B cell (primary cell): ENCODE results near the gene GABRD. TPM values are rescaled to one million over a fixed set of nuclear protein-coding genes. Genes with fewer than 3 reads are reported as not detected.

Experiments
- ATAC-seq: fragments of 200-7000 bp; cut with Tn5 transposase; one replicate; pipeline ENCODE4 v1.10.0; 2021; ENCODE audit warnings: low read depth, mild to moderate bottlenecking, moderate number of reproducible peaks, moderate library complexity
- CTCF ChIA-PET: fragments of 350-600 bp; sonication (Branson Sonifier 250); formaldehyde crosslinking; loops from one replicate; lab custom pipeline; 2021; ENCODE audit warnings: antibody characterized with exemption, inconsistent platforms; lab: Charles Lee
- POLR2A ChIA-PET: fragments of 350-600 bp; sonication (Branson Sonifier 250); formaldehyde crosslinking; loops from one replicate; lab custom pipeline; 2021; ENCODE audit warnings: antibody characterized with exemption; lab: Charles Lee
- DNase-seq: peaks from one replicate; pipeline ENCODE4 v3.0.0; 2013
- H2AFZ ChIP-seq: 2 replicates; pipeline ENCODE4 v1.6.1; 2012; ENCODE audit warnings: mild to moderate bottlenecking, low read depth, low read length; ENCODE audit not compliant: insufficient read depth, poor library complexity, severe bottlenecking
- H3K27ac ChIP-seq, 2 donors: 1 replicate in 1 of 2; 2 replicates in 1 of 2; pipeline ENCODE4 v1.5.1; 2012 to 2013; ENCODE audit warnings: low read length in 2 of 2, mild to moderate bottlenecking in 2 of 2, moderate library complexity in 1 of 2
- H3K27me3 ChIP-seq, 4 experiments: fragments of 200-600 bp in 1 of 4; sonication (generic) in 1 of 4; replicated peaks in 1 of 4; 1 replicate in 2 of 4; 2 replicates in 2 of 4; pipeline versions ENCODE4 v1.6.1 to v1.7.0; 2013 to 2016; ENCODE audit warnings: low read length in 3 of 4, mild to moderate bottlenecking in 2 of 4, mixed read lengths in 1 of 4, moderate library complexity in 1 of 4; ENCODE audit not compliant: insufficient read depth in 4 of 4, control insufficient read depth in 3 of 4; ENCODE audit errors: control extremely low read depth in 1 of 4
- H3K36me3 ChIP-seq, 2 experiments: replicated peaks in 1 of 2; 1 replicate in 1 of 2; 2 replicates in 1 of 2; pipeline versions ENCODE4 v1.6.1 to v1.7.1; 2013; ENCODE audit warnings: low read length in 1 of 2; ENCODE audit not compliant: insufficient read depth in 2 of 2, control insufficient read depth in 1 of 2; ENCODE audit errors: control extremely low read depth in 1 of 2, extremely low read depth in 1 of 2
- H3K4me1 ChIP-seq, 2 donors: fragments of 200-600 bp in 1 of 2; sonication (generic) in 1 of 2; 1 replicate in 1 of 2; 2 replicates in 1 of 2; pipeline versions ENCODE4 v1.5.1 to v1.6.1; 2013 to 2017; ENCODE audit warnings: low read length in 2 of 2; ENCODE audit not compliant: control insufficient read depth in 2 of 2, insufficient read depth in 2 of 2
- H3K4me2 ChIP-seq: replicated peaks from 2 replicates; pipeline ENCODE3; 2012; ENCODE audit warnings: mild to moderate bottlenecking, low read depth, low read length; ENCODE audit not compliant: poor library complexity, severe bottlenecking
- H3K4me3 ChIP-seq, 5 experiments: fragments of 200-600 bp in 1 of 5; sonication (generic) in 1 of 5; 1 replicate in 3 of 5; 2 replicates in 2 of 5; pipeline versions ENCODE4 v1.5.1 to v1.7.0; 2011 to 2016; ENCODE audit warnings: low read length in 4 of 5, mild to moderate bottlenecking in 4 of 5, low read depth in 2 of 5, control low read depth in 1 of 5, moderate library complexity in 1 of 5; ENCODE audit not compliant: insufficient read depth in 1 of 5; ENCODE audit errors: control extremely low read depth in 1 of 5, extremely low read depth in 1 of 5
- H3K79me2 ChIP-seq: fragments of 200-600 bp; sonication (generic); one replicate; pipeline ENCODE4 v1.6.0; 2016; ENCODE audit warnings: low read length; ENCODE audit not compliant: control insufficient read depth, insufficient read depth
- H3K9ac ChIP-seq: fragments of 200-600 bp; sonication (generic); 2 replicates; pipeline ENCODE4 v1.6.1; 2017; ENCODE audit warnings: mild to moderate bottlenecking, low read length, moderate library complexity
- H3K9me3 ChIP-seq, 3 donors: one replicate each; pipeline versions ENCODE4 v1.6.1 to v1.7.1; 2013; ENCODE audit warnings: low read length in 2 of 3; ENCODE audit not compliant: control insufficient read depth in 2 of 3, insufficient read depth in 1 of 3; ENCODE audit errors: control extremely low read depth in 1 of 3
- H4K20me1 ChIP-seq: 2 replicates; pipeline ENCODE4 v1.6.0; 2012; ENCODE audit warnings: mild to moderate bottlenecking, low read length; ENCODE audit not compliant: insufficient read depth, control insufficient read depth, poor library complexity, severe bottlenecking
- H3K27ac Mint-ChIP-seq: one replicate; pipeline ENCODE4 v1.8.0; 2021; ENCODE audit warnings: mixed read lengths
- H3K27me3 Mint-ChIP-seq: one replicate; pipeline ENCODE4 v1.8.0; 2021; ENCODE audit warnings: mixed read lengths
- H3K4me1 Mint-ChIP-seq: one replicate; pipeline ENCODE4 v1.8.0; 2021; ENCODE audit warnings: mixed read lengths
- H3K4me3 Mint-ChIP-seq: one replicate; pipeline ENCODE4 v1.8.0; 2021; ENCODE audit warnings: mixed read lengths
- H3K9me3 Mint-ChIP-seq: one replicate; pipeline ENCODE4 v1.8.0; 2022; ENCODE audit warnings: mixed read lengths; ENCODE audit not compliant: insufficient read depth
- CTCF ChIP-seq: fragments of 200-600 bp; IDR thresholded peaks from one replicate; pipeline ENCODE4 v1.8.0; 2022; ENCODE audit warnings: antibody characterized with exemption, mild to moderate bottlenecking
- EZH2 ChIP-seq: IDR thresholded peaks from 2 replicates; pipeline ENCODE4 v1.6.1; 2012; ENCODE audit warnings: borderline replicate concordance, low read depth, mild to moderate bottlenecking, moderate library complexity, low read length; ENCODE audit not compliant: insufficient read depth, poor library complexity, severe bottlenecking
- WGBS: methylation state at CpG from one replicate; pipeline ENCODE4 v1.1.5; 2013; ENCODE audit warnings: missing lambda C conversion rate; ENCODE audit not compliant: insufficient coverage; 5-methylcytosine and 5-hydroxymethylcytosine counted together
- intact Hi-C: fragments of 100-400 bp; cut with micrococcal nuclease; formaldehyde crosslinking; loops from one replicate; pipeline ENCODE4 v1.10.0; 2022
- polyA plus RNA-seq: library from polyadenylated mRNA; depleted of rRNA; stranded (reverse); fragments of >200 nt; gene quantifications from 2 replicates; pipeline ENCODE4 v1.2.3, GENCODE V29; 2012
- total RNA-seq, 2 donors: library from RNA; stranded (reverse); fragments of 120-200 nt in 1 of 2; gene quantifications; 1 replicate in 1 of 2; 2 replicates in 1 of 2; pipeline versions ENCODE4 v1.2.3 to v1.2.4, GENCODE V29; 2013 to 2022

The GABRD gene
- total and polyA plus RNA-seq, 2 donors (not counting 1 experiment from before 2014, with no cell fraction given), result not detected

- peaks cover 19% of the 10 kb centered on the region for H4K20me1 ChIP-seq
- H3K9me3 Mint-ChIP-seq, result peaks cover 9% of the 10 kb centered on the region
- no peaks in the 10 kb centered on the region for H3K4me1 ChIP-seq
- no peak overlapping the region for H3K4me3 Mint-ChIP-seq
- H3K27me3 ChIP-seq, result no peaks in the 10 kb centered on the region
- intact Hi-C loops, result no loop called here
- H3K9ac ChIP-seq, result no peak overlapping the region
- H2AFZ ChIP-seq, result no peak overlapping the region
- ChIA-PET CTCF (no interaction called here), POLR2A (no interaction called here)
- no peak for ATAC-seq
- DNase-seq, result no peak
- no peak for TF ChIP-seq CTCF
- TF ChIP-seq EZH2, result no peak
- H3K79me2 ChIP-seq, result peaks cover 20% of the 10 kb centered on the region
- peaks cover 0 to 9% of the 10 kb centered on the region in 2 experiments for H3K36me3 ChIP-seq
- H3K4me2 ChIP-seq, result no peak overlapping the region
- H3K27ac ChIP-seq, result no peak overlapping the region
- over 99% methylated on average over 12 of the region's 14 CpGs for WGBS
- no peaks in the 10 kb centered on the region for H3K27me3 Mint-ChIP-seq
- no peak overlapping the region for H3K27ac Mint-ChIP-seq
- no peaks in the 10 kb centered on the region for H3K4me1 Mint-ChIP-seq
- peaks cover 0 to 24% (median 8%) of the 10 kb centered on the region in 3 donors for H3K9me3 ChIP-seq
- H3K4me3 ChIP-seq, result no peak overlapping the region
Observed at GRCh38 chr1:2072891-2073290, 53.7 kb downstream of the GABRD start.

GRCh38 chr1:2073382-2074230 lies 54.5 kb downstream of the GABRD start:
- Histone ChIP-seq H2AFZ (no peak overlapping the region), H3K36me3 (peaks cover 0 to 5% of the 10 kb centered on the region in 2 experiments), H3K4me3 (no peak overlapping the region), H3K9me3 (peaks cover 0 to 30% (median 15%) of the 10 kb centered on the region in 3 donors), H3K9ac (no peak overlapping the region), H3K27ac (no peak overlapping the region), H4K20me1 (peaks cover 16% of the 10 kb centered on the region), H3K79me2 (peaks cover 15% of the 10 kb centered on the region), H3K4me1 (no peaks in the 10 kb centered on the region), H3K4me2 (no peak overlapping the region), H3K27me3 (no peaks in the 10 kb centered on the region)
- intact Hi-C loops, result no loop called here
- H3K9me3 Mint-ChIP-seq, result peaks cover 11% of the 10 kb centered on the region
- TF ChIP-seq CTCF (no peak), EZH2 (no peak)
- DNase-seq (no peak), ATAC-seq (no peak)
- ChIA-PET POLR2A (no interaction called here), CTCF (no interaction called here)
- no peaks in the 10 kb centered on the region for H3K4me1 Mint-ChIP-seq
- 96% methylated on average over 58 of the region's 59 CpGs for WGBS
- no peak overlapping the region for H3K4me3 Mint-ChIP-seq
- no peak overlapping the region for H3K27ac Mint-ChIP-seq
- no peaks in the 10 kb centered on the region for H3K27me3 Mint-ChIP-seq
